Muscle layer of duodenum (tissue), 2 donors: ENCODE data around the gene CD28.

Experiments
- H3K27ac ChIP-seq: one replicate; pipeline ENCODE4 v1.7.0; 2013; ENCODE audit warnings: mild to moderate bottlenecking, low read length
- H3K27me3 ChIP-seq: one replicate; pipeline ENCODE4 v1.7.0; 2013; ENCODE audit warnings: low read depth, mild to moderate bottlenecking, control low read depth, low read length
- H3K36me3 ChIP-seq, 2 donors: one replicate each; pipeline ENCODE4 v1.7.0; 2013; ENCODE audit warnings: low read length in 2 of 2, control low read depth in 1 of 2, mild to moderate bottlenecking in 1 of 2; ENCODE audit not compliant: insufficient read depth in 2 of 2, control insufficient read depth in 1 of 2
- H3K4me1 ChIP-seq, 2 donors: one replicate each; pipeline ENCODE4 v1.7.0; 2013; ENCODE audit warnings: low read length in 2 of 2, mild to moderate bottlenecking in 2 of 2, control low read depth in 1 of 2, moderate library complexity in 1 of 2; ENCODE audit not compliant: insufficient read depth in 2 of 2, control insufficient read depth in 1 of 2
- H3K4me3 ChIP-seq, 2 donors: one replicate each; pipeline ENCODE4 v1.7.0; 2013; ENCODE audit warnings: low read length in 2 of 2, low read depth in 1 of 2, mild to moderate bottlenecking in 1 of 2
- H3K9me3 ChIP-seq, 2 donors: one replicate each; pipeline ENCODE4 v1.7.0; 2013; ENCODE audit warnings: low read length in 2 of 2, control low read depth in 1 of 2, mild to moderate bottlenecking in 1 of 2; ENCODE audit not compliant: control insufficient read depth in 1 of 2
- donor health status: healthy.

The CD28 gene

GRCh38 chr2:203672856-203673255, 33.6 kb upstream of the CD28 start:
- H3K27me3 ChIP-seq = no peaks in the 10 kb centered on the region
- H3K36me3 ChIP-seq = peaks cover 0 to 8% of the 10 kb centered on the region in 2 donors
- H3K4me1 ChIP-seq = no peaks in the 10 kb centered on the region
- peaks cover 0 to 3% of the 10 kb centered on the region in 2 donors for H3K9me3 ChIP-seq
- no peak overlapping the region for H3K4me3 ChIP-seq
- no peak overlapping the region for H3K27ac ChIP-seq

DNA sequence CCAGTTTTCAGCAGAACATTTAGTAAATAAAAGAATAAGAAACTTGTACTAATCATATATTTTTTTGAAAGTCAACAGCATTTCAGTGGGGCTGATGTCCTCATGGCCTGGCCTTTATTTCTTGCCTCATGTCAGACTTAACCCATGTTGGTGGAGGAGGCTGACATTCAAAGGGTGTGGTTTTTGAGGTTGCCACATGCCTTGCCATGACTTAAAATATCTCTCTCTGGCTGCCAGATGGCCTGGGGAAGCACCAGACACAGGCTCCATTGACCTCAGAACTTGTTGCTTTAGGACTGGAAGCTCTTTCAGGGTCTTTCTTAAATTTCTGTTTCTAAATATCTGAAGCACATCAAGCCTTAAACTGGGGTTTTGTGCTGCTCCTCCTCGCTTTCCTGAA, 32.5 kb upstream of the CD28 start:
- no peak overlapping the region for H3K4me3 ChIP-seq
- no peaks in the 10 kb centered on the region for H3K4me1 ChIP-seq
- no peak overlapping the region for H3K27ac ChIP-seq
- no peaks in the 10 kb centered on the region for H3K27me3 ChIP-seq
- peaks cover 0 to 3% of the 10 kb centered on the region in 2 donors for H3K9me3 ChIP-seq
- peaks cover 0 to 8% of the 10 kb centered on the region in 2 donors for H3K36me3 ChIP-seq

DNA sequence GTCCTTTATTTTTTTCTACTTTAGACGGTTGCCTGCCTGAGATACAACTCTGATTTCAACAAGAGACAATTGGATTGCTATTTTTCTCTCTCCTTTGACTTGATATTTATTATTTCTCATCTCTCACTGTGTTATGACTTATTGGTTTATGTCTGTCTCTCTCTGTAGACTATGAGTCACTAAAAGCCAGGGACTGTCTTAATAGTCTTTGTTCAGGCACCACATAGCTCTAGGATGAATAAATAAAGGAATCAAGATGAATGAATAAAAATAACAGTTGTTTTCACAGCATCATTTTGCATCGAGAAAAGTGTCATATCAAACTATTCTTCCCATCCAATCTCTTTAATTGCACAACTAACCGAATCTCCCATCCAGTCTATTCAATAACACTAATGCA, 31.4 kb upstream of the CD28 start:
- H3K4me1 ChIP-seq = no peaks in the 10 kb centered on the region
- no peaks in the 10 kb centered on the region for H3K27me3 ChIP-seq
- no peak overlapping the region for H3K27ac ChIP-seq
- no peak overlapping the region for H3K4me3 ChIP-seq
- H3K9me3 ChIP-seq = peaks cover 0 to 3% of the 10 kb centered on the region in 2 donors
- peaks cover 0 to 8% of the 10 kb centered on the region in 2 donors for H3K36me3 ChIP-seq

- Histone ChIP-seq H3K36me3 (peaks cover 0 to 25% of the 10 kb centered on the region in 2 donors), H3K27me3 (no peaks in the 10 kb centered on the region), H3K4me3 (no peak overlapping the region), H3K27ac (no peak overlapping the region), H3K9me3 (no peaks in the 10 kb centered on the region), H3K4me1 (peaks cover 4 to 9% of the 10 kb centered on the region in 2 donors)
These were observed 27.5 kb upstream of the CD28 start for GRCh38 chr2:203678971-203679370.

GRCh38 chr2:203679401-203679800, 27.0 kb upstream of the CD28 start:
- Histone ChIP-seq H3K36me3 (peaks cover 0 to 26% of the 10 kb centered on the region in 2 donors), H3K9me3 (no peaks in the 10 kb centered on the region), H3K27ac (no peak overlapping the region), H3K27me3 (no peaks in the 10 kb centered on the region), H3K4me1 (peaks cover 5 to 9% of the 10 kb centered on the region in 2 donors), H3K4me3 (no peak overlapping the region)

GRCh38 chr2:203681978-203682377, 24.5 kb upstream of the CD28 start:
- Histone ChIP-seq H3K4me1 (peaks cover 8 to 9% of the 10 kb centered on the region in 2 donors), H3K27ac (peak overlapping the region; percentile 41)

DNA sequence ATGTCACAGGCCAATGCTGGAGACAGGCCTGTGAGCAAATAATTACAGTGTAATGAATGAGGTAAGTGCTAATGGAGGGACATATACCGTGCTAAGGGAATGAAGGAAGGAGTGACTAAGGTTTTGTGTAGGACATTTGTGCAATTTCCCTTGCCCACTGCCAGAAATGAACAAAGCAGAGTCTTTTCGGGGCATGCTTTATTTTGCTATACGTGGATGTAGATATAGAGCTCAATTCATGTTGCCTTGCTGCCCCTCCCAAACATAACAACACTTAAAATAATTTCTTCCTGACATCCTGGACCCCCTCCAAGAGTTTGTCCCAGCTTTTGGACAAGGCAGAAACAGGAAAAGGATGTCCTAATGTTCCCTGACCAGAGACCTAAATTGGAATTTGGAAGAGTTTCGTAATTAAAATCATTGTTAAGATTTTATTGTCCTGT, 23.7 kb upstream of the CD28 start:
- H3K4me3 ChIP-seq = no peak overlapping the region
- peaks cover 8 to 9% of the 10 kb centered on the region in 2 donors for H3K4me1 ChIP-seq
- no peaks in the 10 kb centered on the region for H3K9me3 ChIP-seq
- H3K27ac ChIP-seq = peak overlapping the region; percentile 41
- no peaks in the 10 kb centered on the region for H3K27me3 ChIP-seq
- H3K36me3 ChIP-seq = peaks cover 0 to 26% of the 10 kb centered on the region in 2 donors

More at GRCh38 chr2:203681978-203682377, 24.5 kb upstream of the CD28 start:
- no peak overlapping the region for H3K4me3 ChIP-seq
- no peaks in the 10 kb centered on the region for H3K9me3 ChIP-seq
- peaks cover 0 to 26% of the 10 kb centered on the region in 2 donors for H3K36me3 ChIP-seq
- H3K27me3 ChIP-seq = no peaks in the 10 kb centered on the region

- no peaks in the 10 kb centered on the region for H3K27me3 ChIP-seq
- H3K4me1 ChIP-seq = peaks cover 8 to 9% of the 10 kb centered on the region in 2 donors
- no peak overlapping the region for H3K4me3 ChIP-seq
- H3K36me3 ChIP-seq = peaks cover 0 to 26% of the 10 kb centered on the region in 2 donors
- H3K27ac ChIP-seq = no peak overlapping the region
- H3K9me3 ChIP-seq = no peaks in the 10 kb centered on the region
These were observed 23.0 kb upstream of the CD28 start for GRCh38 chr2:203683421-203683820.

DNA sequence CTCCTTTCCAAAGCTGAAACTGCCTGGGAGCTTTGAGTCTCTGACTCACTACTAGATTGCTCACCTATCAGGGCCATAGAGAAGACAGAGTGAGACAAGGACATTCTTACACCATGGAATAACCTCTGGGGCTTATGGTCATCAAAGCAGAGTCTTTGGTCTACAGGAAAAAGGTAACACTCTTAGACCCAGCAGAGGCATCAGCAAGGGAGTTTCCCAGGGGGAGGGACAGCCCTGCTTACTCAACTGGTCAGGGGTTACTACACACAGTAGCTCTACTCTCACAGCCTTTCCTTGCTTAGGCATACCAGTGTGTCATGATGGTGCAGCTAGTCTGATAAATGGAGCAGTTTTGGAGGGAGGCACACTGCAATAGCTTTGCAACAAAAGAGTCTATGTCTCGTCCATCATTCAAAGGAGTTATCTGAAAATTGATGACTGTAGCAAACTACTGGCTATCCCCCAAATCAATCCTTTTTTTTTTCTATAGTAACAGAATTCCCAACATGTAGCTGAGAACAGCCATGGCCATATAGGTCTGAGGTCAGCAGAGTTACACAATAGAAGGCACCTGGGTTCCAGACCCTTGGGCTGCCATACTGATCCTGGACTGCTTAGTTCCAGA, 22.4 kb upstream of the CD28 start:
- Histone ChIP-seq H3K9me3 (no peaks in the 10 kb centered on the region), H3K27ac (peak overlapping the region; percentile 52), H3K4me1 (peaks cover 9 to 12% of the 10 kb centered on the region in 2 donors), H3K36me3 (peaks cover 0 to 26% of the 10 kb centered on the region in 2 donors), H3K27me3 (no peaks in the 10 kb centered on the region), H3K4me3 (no peak overlapping the region)

DNA sequence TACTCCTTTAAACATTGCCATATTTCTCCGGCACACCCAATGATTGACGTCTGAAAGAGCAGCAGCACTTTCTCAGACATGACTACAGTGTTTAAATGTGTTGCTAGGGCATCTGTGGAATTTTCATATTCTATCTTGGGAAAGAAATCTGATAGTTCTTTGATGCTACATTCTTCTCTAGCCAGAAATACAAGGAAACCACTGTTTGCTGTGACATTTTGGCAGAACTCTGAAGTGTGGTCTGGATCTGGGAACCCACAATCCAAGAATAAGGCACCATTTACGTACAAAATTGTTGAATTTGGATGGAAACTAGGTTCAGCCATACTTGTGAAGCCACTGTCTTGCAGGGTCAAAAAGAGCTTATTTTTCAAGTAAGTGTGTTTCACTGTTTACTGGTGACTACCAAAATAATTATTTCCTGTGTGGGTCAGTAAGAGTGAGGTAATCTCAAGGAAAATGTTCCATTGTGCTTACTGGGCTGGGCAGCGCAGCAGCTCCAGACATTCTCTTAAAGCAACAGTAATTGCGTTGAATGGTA, 21.3 kb upstream of the CD28 start:
- Histone ChIP-seq H3K4me1 (peaks cover 9 to 12% of the 10 kb centered on the region in 2 donors), H3K9me3 (no peaks in the 10 kb centered on the region), H3K36me3 (peaks cover 0 to 26% of the 10 kb centered on the region in 2 donors), H3K27ac (peak overlapping the region; percentile 52), H3K4me3 (no peak overlapping the region), H3K27me3 (no peaks in the 10 kb centered on the region)

DNA sequence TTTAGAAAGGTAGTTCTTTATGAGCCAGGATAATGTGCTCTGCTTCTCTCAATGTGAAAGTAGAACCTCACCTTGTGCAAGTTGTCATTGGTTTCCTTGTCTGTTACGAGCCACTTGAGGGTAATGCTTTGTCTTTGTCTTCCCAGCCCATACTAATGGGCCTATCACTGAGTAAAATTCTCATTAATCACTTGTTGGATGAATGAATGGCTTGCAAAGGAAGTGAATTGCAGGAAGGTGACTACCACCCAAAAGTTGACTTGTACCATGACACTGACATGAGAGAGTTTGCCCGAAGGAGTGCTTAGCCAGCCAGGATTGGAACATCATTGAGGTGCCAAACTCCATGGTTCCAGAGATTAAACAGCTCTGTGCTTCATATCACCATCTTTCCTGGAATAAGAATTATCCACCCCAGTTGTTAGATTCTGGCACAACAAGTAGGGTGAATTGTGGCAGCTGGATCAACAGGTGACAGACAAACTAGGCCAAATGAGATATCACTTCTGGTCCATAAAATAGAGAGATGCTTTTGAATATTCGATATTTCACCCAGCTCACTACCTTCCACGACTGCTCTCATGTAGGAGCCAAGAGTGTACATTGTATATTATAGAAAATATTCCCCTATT, 20.5 kb upstream of the CD28 start:
- H3K4me1 ChIP-seq = peaks cover 9 to 12% of the 10 kb centered on the region in 2 donors
- H3K27ac ChIP-seq = no peak overlapping the region
- no peaks in the 10 kb centered on the region for H3K9me3 ChIP-seq
- peaks cover 0 to 26% of the 10 kb centered on the region in 2 donors for H3K36me3 ChIP-seq
- H3K27me3 ChIP-seq = no peaks in the 10 kb centered on the region
- no peak overlapping the region for H3K4me3 ChIP-seq
